IPS DF 4.7 (cell line): ENCODE measurements around the gene NANOS1.
"Not testable (repeated sequence)": the region's sequence is repeated elsewhere in the genome, so short reads cannot be mapped to it uniquely, and the experiment has no call there.

ENCODE experiments used
- DNase-seq: peaks from one replicate; pipeline ENCODE4 v3.0.0-alpha.2; 2013; ENCODE audit warnings: low spot score; ENCODE audit errors: extremely low read depth

NANOS1 gene

DNA sequence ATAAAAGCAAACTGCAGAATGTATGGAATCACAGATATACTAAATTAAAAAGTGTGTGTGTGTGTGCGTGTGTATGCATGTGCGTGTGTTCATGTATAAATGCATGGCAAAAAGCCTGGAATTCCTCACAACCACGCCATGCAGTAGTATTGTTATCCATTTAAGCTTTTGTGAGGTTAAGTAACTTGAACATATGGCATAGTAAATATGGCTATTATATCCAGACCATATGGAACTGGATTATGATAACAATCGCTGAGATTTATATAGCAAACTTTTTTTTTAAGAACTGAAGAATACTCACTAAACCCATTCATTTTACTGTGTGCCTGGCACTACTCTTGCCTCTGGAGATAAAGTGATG, 22.3 kb upstream of the NANOS1 start:
- DNase-seq = no peak

DNA sequence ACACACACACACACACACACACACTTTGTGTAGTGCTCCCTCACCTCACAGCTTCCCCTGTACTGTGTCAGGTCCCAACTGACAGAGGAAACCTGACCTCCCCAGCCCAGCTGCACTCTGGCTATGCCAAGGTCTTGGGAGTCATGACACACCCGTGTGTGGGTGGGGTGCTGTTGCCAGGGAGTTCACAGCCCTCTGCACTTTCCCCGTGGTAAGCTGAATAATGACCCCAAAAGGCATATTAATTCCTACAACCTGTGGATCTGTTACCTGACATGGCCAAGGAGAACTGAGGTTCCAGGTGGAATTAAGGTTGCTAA, 8.9 kb upstream of the NANOS1 start:
- no peak for DNase-seq

GRCh38 chr10:119022846-119023552, 6.5 kb upstream of the NANOS1 start:
- no peak for DNase-seq

DNA sequence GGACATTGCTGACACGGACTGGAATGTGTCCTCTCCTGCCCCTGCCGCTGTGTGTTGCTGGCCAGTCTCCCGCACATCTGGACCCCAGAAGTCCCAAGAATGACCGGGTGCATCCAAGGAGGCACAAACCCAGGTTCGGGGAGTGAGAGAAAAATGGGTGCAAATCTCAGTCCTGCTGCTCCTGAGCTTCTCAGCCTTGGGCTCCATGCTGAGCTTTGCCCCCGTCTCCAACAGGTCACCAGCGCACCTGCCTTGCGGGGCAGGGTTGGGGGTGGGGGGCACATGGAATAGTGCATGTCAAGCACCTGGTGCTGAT, 6.0 kb upstream of the NANOS1 start:
- no peak for DNase-seq

- no peak for DNase-seq
Measured at GRCh38 chr10:119024882-119025281, 4.6 kb upstream of the NANOS1 start.

- DNase-seq = no peak
Measured at GRCh38 chr10:119025336-119025735, 4.2 kb upstream of the NANOS1 start.

DNA sequence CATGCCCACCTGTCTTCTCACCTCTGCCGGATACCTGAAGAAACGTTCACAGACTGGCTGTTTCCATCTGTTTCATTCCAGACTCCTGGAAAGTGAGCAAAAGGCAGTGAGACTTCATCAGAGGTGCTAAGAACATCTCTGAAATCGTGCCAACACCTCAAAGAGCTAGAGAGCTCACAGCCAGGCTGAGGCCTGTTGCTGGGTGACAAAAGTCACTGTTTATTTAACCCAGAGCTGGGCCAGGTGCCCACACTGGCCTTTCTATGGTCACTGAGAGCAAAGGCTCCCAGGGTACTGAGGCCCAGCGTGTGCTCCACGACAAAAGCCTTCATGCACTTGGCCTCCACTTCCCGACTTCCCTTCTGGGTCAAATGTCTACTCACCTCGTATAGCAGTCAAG, 3.7 kb upstream of the NANOS1 start:
- no peak for DNase-seq

- no peak for DNase-seq
Measured at GRCh38 chr10:119026301-119027110, 3.0 kb upstream of the NANOS1 start.

DNA sequence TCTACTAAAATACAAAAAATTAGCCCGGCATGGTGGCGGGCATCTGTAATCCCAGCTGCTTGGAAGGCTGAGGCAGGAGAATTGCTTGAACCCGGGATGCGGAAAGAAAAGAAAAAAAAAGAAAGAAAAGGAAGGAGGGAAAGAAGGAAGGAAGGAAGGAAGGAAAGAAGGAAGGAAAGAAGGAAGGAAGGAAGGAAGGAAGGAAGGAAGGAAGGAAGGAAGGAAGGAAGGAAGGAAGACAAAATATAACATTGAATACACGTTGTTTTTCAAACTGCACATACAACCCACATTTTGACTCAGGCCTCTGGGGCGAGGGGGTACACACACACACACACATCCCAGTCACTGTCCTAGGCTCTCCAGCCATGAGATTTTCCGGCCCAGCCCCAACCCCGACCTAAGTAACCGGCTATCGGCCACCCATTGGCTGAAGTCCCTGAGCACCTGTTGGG, 1.0 kb upstream of the NANOS1 start:
- DNase-seq = not testable (repeated sequence)

- DNase-seq = no peak
Measured at GRCh38 chr10:119028900-119029612, 458 bp upstream of the NANOS1 start.

DNA sequence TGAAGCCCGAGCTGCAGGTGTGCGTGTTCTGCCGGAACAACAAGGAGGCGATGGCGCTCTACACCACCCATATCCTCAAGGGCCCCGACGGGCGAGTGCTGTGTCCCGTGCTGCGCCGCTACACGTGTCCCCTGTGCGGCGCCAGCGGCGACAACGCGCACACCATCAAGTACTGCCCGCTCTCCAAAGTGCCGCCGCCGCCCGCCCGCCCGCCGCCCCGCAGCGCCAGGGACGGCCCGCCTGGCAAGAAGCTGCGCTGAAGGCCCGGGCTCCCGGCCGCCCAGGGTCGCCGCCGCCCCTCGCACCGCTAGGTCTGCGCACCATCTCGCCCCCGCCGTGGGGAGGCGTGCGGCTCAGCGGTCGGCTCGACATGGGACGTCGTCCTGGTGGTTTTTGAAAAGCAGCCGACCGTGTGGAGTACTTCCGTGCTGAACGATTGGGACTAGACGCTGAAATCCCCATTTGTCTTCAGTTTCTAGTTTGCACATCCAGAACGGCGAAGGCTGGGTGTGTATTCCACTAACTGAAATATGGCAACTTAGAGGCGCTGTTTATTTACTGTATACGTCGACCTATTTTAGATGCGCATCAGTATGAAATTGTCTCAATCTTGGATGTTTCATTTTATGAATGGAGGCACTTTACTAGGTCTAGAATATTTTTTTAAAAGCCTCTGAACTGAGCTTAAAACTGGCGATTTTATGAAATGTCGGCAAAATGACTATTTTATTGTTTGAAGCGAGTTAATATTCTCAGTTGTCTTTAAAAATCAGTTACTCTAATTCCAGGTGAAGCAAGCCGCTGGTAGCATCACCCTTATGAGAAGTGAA, 1.1 kb downstream of the NANOS1 start:
- DNase-seq = no peak

- DNase-seq = no peak
Measured at GRCh38 chr10:119031496-119032059, 2.1 kb downstream of the NANOS1 start.

DNA sequence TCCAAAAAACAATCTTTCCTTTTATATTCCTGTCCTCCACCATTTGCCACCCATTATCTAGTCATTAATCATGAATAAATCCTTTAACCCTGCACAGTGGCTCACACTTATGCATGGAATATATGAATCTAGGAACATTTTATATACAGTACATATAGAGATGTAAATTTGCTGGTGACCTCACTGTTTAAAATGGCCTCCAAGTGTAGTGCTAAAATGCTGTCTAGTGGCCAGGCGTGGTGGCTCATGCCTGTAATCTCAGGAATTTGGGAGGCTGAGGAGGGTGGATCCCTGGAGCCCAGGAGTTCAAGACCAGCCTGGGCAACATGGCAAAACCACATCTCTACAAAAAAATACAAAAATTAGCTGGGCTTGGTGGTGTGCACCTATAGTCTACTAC, 9.6 kb downstream of the NANOS1 start:
- no peak for DNase-seq

GRCh38 chr10:119041326-119041725, 11.8 kb downstream of the NANOS1 start:
- DNase-seq = no peak

- DNase-seq = no peak
Measured at GRCh38 chr10:119042169-119042568, 12.7 kb downstream of the NANOS1 start.

GRCh38 chr10:119045561-119045960, 16.0 kb downstream of the NANOS1 start:
- DNase-seq = no peak

DNA sequence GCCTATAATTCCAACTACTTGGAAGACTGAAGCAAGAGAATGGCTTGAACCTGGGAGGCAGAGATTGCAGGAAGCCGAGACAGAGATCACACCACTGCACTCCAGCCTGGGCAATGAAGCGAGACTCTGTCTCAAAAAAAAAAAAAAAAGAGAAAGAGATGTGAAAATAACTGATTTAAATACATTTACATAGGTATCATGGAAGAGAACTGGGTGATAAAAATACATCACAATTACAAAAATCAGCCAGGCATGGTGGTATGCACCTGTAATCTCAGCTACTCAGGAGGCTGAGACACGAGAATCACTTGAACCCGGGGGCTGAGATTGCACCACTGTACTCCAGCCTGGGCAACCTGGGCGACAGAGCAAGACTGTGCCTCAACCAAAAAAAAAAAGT, 19.8 kb downstream of the NANOS1 start:
- no peak for DNase-seq

DNA sequence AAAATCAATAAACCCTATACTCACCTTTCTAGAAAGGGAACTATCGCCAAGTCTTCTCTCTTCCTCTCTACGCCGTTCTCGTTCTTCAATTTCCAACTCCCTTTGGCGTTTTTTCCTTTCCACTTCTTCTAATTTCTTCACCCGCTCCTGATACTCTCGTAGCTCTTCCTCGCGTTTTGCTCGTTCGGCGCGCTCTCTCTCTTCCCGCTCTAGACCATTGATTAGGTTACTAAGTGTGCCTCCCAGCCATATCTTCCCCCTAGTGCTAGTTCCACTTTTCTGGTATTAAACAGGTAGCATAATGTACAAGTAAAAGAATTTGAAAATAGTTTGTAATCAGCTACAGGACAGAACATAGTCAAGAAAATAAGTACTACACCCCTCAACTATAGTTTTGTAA, 20.3 kb downstream of the NANOS1 start:
- DNase-seq = no peak

GRCh38 chr10:119051775-119052174, 22.3 kb downstream of the NANOS1 start:
- no peak for DNase-seq

DNA sequence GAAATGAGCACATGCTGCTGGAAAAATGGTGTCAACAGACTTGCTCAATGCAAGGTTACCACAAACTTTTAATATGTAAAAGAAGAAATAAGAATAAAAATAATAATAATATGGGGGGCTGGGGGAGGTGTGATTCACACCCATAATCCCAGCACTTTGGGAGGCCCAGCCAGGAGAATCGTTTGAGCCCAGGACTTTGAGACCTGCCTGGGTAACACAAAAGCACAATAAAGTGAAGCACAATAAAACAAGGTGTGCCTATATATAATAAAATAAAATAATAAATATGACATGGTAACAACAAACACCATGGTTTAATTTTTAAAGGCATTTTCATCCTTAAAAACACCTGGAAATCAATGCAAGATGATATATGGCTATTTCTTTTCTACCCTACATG, 26.0 kb downstream of the NANOS1 start:
- DNase-seq = no peak

GRCh38 chr10:119058010-119058409, 28.5 kb downstream of the NANOS1 start:
- no peak for DNase-seq
